SJSA1 (cell line): Measurements from ENCODE around the gene CCDC106. TPM values are rescaled to one million over a fixed set of nuclear protein-coding genes. Genes with fewer than 3 reads are reported as not detected.

Experiments
- DNase-seq, 2 experiments: peaks; one replicate each; pipeline ENCODE4 v3.0.0-alpha.2; 2015 to 2020; ENCODE audit warnings: low spot score in 2 of 2, low read depth in 1 of 2
- H3K27ac ChIP-seq: fragments of 250-450 bp; sonication (Bioruptor Pico); 2 replicates; pipeline ENCODE4 v1.5.1; 2020; ENCODE audit warnings: mild to moderate bottlenecking, moderate library complexity
- H3K27me3 ChIP-seq: fragments of 250-450 bp; sonication (Bioruptor Pico); replicated peaks from 2 replicates; pipeline ENCODE4 v1.5.1; 2020; ENCODE audit warnings: mild to moderate bottlenecking, moderate library complexity
- H3K36me3 ChIP-seq: fragments of 250-450 bp; sonication (Bioruptor Pico); 2 replicates; pipeline ENCODE4 v1.5.1; 2020; ENCODE audit warnings: mild to moderate bottlenecking
- H3K4me1 ChIP-seq: fragments of 250-450 bp; sonication (Bioruptor Pico); replicated peaks from 2 replicates; pipeline ENCODE4 v1.6.1; 2021; ENCODE audit warnings: mild to moderate bottlenecking
- H3K4me3 ChIP-seq: fragments of 250-450 bp; sonication (Bioruptor Pico); 2 replicates; pipeline ENCODE4 v1.5.1; 2020; ENCODE audit warnings: mild to moderate bottlenecking
- H3K9me3 ChIP-seq: fragments of 250-450 bp; sonication (Bioruptor Pico); replicated peaks from 2 replicates; pipeline ENCODE4 v1.5.1; 2020; ENCODE audit warnings: mild to moderate bottlenecking
- total RNA-seq: library from RNA; depleted of rRNA; stranded (reverse); fragments of >200 nt; shearing (Covaris generic); gene quantifications from 2 replicates; pipeline ENCODE4 v1.2.3, GENCODE V29; 2014

The CCDC106 gene
- total RNA-seq, 1 experiment from 2014 or later, result 6.0 TPM

DNA sequence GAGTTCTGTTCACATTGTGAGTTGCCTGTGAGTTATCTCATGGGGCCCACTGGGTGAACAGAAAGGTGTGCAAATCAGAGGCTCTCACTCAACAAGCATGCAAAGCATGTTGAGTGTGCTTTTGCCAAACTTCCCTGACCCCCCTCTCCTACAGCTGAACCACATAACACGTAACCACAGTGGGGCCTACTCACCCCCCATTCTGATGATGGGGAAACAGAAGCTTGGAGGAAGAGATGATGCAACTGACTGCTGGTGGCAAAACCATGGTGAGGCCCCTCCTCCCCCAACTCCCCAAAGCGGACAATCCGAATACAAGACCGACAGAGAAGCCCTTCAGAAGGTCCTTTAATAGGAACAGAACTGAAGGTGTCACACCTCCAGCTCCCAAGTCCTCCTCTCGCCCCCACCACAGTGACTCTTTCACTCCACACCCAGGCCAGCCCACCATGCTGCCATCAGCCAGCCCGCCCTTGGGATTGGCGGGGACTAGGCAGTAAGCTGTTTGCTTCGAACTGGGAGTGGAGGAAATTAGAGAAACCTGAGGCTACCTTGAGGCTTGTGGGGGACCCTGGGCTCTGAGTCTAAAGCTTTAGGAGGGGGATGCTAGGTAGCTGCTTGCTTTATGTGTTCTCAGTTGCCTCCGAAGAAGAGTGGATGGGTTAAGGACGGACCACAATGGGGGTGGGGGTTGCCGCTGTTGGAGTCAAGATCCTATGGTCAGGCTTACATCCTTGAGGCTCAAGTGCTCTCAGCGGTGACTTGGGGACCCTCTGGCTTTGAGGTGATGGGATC is 27.4 kb upstream of the CCDC106 start:
- Histone ChIP-seq H3K4me1 (0 out of 2 replicates have a peak, but pooled peaks cover 9% of the 10 kb centered on the region), H3K9me3 (no peaks in the 10 kb centered on the region), H3K27me3 (no peaks in the 10 kb centered on the region), H3K36me3 (peaks cover 42% of the 10 kb centered on the region), H3K4me3 (no peak overlapping the region), H3K27ac (no peak overlapping the region)
- no peak for DNase-seq

- Histone ChIP-seq H3K4me3 (no peak overlapping the region), H3K4me1 (0 out of 2 replicates have a peak, but pooled peaks cover 9% of the 10 kb centered on the region), H3K9me3 (no peaks in the 10 kb centered on the region), H3K36me3 (peaks cover 36% of the 10 kb centered on the region), H3K27ac (no peak overlapping the region), H3K27me3 (no peaks in the 10 kb centered on the region)
- DNase-seq, result no peak
Measured at GRCh38 chr19:55621205-55621672, 26.8 kb upstream of the CCDC106 start.

- no peak overlapping the region for H3K4me3 ChIP-seq
- no peaks in the 10 kb centered on the region for H3K9me3 ChIP-seq
- no peaks in the 10 kb centered on the region for H3K27me3 ChIP-seq
- H3K4me1 ChIP-seq, result 0 out of 2 replicates have a peak, but pooled peaks cover 9% of the 10 kb centered on the region
- no peak overlapping the region for H3K27ac ChIP-seq
- DNase-seq, result no peak
- H3K36me3 ChIP-seq, result peaks cover 31% of the 10 kb centered on the region
Measured at GRCh38 chr19:55621673-55622231, 26.3 kb upstream of the CCDC106 start.

- no peaks in the 10 kb centered on the region for H3K27me3 ChIP-seq
- H3K36me3 ChIP-seq, result peaks cover 28% of the 10 kb centered on the region
- H3K27ac ChIP-seq, result no peak overlapping the region
- H3K4me3 ChIP-seq, result no peak overlapping the region
- DNase-seq, result no peak
- no peaks in the 10 kb centered on the region for H3K9me3 ChIP-seq
- H3K4me1 ChIP-seq, result 0 out of 2 replicates have a peak, but pooled peaks cover 9% of the 10 kb centered on the region
Measured at GRCh38 chr19:55622242-55622969, 25.6 kb upstream of the CCDC106 start.

GRCh38 chr19:55623130-55623529 is 24.9 kb upstream of the CCDC106 start:
- 0 out of 2 replicates have a peak, but pooled peaks cover 9% of the 10 kb centered on the region for H3K4me1 ChIP-seq
- no peak overlapping the region for H3K27ac ChIP-seq
- no peaks in the 10 kb centered on the region for H3K9me3 ChIP-seq
- no peak for DNase-seq
- H3K36me3 ChIP-seq, result peaks cover 20% of the 10 kb centered on the region
- H3K27me3 ChIP-seq, result no peaks in the 10 kb centered on the region
- H3K4me3 ChIP-seq, result no peak overlapping the region

DNA sequence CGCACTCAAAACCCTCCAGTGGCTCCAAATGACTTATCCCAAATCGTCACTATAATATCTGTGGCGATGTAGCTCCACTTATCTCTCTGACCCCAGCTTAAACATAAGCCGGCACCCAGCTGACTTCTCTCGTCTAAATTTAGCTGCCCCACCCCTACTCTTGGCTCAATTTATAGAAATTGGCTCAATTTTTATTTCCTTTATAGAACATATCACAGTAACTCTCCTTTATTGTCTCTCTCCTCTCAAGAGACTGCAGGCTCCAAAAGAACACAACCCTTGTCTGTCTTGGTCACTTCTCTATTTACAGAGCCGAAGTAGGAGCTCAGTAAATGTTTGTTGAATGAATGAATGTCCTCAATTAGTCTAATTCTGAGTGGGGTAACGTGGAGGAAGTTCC is 24.5 kb upstream of the CCDC106 start:
- peak overlapping the region; percentile 55 for H3K4me3 ChIP-seq

GRCh38 chr19:55624109-55625003 is 23.7 kb upstream of the CCDC106 start, which contains the start of gene ZNF784:
Gene ZNF784 (minus strand): TSS chr19:55624566. CDS start chr19:55624561, 5 bp downstream.
- Histone ChIP-seq H3K27ac (peak within 1 kb of the TSS; percentile 78), H3K27me3 (no peaks in the 10 kb centered on the region), H3K4me3 (peak within 1 kb of the TSS; percentile 55), H3K36me3 (peaks cover 20% of the 10 kb centered on the region), H3K9me3 (no peaks in the 10 kb centered on the region), H3K4me1 (0 out of 2 replicates have a peak, but pooled peaks cover 9% of the 10 kb centered on the region)
- DNase-seq, result peak; percentile 85 to 91

More for the DNA sequence above, 24.5 kb upstream of the CCDC106 start:
- 0 out of 2 replicates have a peak, but pooled peaks cover 9% of the 10 kb centered on the region for H3K4me1 ChIP-seq
- no peaks in the 10 kb centered on the region for H3K9me3 ChIP-seq
- H3K27ac ChIP-seq, result no peak overlapping the region
- DNase-seq, result no peak
- no peaks in the 10 kb centered on the region for H3K27me3 ChIP-seq
- H3K36me3 ChIP-seq, result peaks cover 20% of the 10 kb centered on the region

- no peak for DNase-seq
- Histone ChIP-seq H3K4me3 (peak overlapping the region; percentile 55), H3K4me1 (0 out of 2 replicates have a peak, but pooled peaks cover 9% of the 10 kb centered on the region), H3K27ac (no peak overlapping the region), H3K9me3 (no peaks in the 10 kb centered on the region), H3K36me3 (peaks cover 20% of the 10 kb centered on the region), H3K27me3 (no peaks in the 10 kb centered on the region)
Measured at GRCh38 chr19:55625004-55625326, 23.0 kb upstream of the CCDC106 start.

DNA sequence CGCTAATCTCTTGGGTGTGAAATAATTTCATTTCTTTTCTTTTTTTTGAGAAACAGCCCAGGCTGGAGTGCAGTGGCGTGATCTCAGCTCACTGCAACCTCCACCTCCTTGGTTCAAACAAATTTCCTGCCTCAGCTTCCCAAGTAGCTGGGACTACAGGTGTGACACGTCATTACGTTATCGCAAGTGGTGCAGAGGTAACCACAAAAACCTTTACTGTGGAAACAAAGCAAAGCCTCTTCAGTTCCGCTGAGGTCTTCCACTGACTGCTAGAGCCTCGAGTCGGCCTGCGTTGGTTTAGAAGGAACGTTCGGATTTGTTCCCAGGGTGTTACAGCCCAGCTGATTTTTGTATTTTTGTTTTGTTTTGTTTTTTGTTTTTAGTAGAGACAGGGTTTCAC is 21.7 kb upstream of the CCDC106 start:
- H3K27ac ChIP-seq, result no peak overlapping the region
- H3K4me1 ChIP-seq, result 0 out of 2 replicates have a peak, but pooled peaks cover 9% of the 10 kb centered on the region
- no peak overlapping the region for H3K4me3 ChIP-seq
- DNase-seq, result no peak
- H3K36me3 ChIP-seq, result peaks cover 10% of the 10 kb centered on the region
- H3K9me3 ChIP-seq, result no peaks in the 10 kb centered on the region
- H3K27me3 ChIP-seq, result no peaks in the 10 kb centered on the region

DNA sequence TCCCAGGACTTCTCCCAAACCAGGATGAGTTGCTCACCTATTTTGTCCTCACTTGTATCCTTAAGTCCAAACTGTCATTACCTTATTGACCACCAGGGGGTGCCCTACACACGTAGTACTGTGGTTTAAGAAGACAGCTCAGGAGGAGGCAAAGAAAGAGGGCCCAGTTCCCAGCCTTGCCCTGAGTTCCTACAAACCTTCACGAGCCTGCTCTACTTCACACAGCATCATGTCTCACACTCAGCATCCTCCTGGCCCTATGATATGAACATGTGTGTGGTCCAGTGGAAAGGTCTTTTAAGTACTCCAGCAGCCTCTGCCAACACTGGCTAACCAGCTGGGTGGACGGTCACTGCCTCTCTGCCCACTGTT is 15.6 kb upstream of the CCDC106 start:
- Histone ChIP-seq H3K4me1 (peaks cover 11% of the 10 kb centered on the region), H3K27ac (no peak overlapping the region), H3K36me3 (peaks cover 5% of the 10 kb centered on the region), H3K9me3 (no peaks in the 10 kb centered on the region), H3K4me3 (no peak overlapping the region), H3K27me3 (no peaks in the 10 kb centered on the region)
- peak; percentile 86 to 93 for DNase-seq

DNA sequence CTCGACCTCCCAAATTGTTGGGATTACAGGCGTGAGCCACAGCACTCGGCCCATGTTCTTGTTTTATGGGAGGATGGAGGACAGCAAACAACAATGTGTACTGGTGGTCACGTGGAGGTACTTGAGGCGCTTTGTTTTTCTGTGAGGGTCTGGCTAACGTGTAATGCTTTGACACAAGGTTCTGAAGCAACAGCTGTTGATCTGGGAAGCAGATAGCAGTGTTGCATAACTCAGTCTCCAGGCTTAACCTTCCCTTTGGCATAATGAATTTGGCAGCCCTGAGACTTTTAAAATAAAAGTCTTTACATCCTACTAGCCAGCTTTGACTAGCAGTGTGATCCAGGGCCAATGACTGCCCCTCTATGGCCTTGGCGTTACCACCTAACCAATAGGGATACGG is 14.2 kb upstream of the CCDC106 start:
- Histone ChIP-seq H3K4me3 (no peak overlapping the region), H3K9me3 (no peaks in the 10 kb centered on the region), H3K36me3 (peaks cover 14% of the 10 kb centered on the region), H3K4me1 (peaks cover 11% of the 10 kb centered on the region), H3K27me3 (no peaks in the 10 kb centered on the region), H3K27ac (no peak overlapping the region)
- DNase-seq, result no peak

DNA sequence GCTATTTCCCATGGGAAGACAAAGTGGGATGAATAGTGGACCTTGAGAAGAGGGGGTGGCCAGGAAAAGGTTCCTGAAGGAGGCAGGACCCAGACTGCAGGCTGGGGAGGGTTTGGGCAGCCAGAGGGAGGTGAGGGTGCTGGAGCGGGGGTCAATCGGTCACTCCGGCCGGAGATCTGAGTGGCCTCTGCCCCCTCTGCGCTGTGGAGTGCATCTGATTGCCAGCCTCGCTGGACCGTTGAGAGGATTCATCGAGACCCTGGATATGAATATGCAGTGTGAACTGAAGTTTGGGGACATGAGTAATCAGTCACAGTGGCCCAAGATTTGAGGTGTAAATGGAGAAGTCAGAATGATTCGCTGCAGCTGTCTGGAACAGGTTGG is 12.7 kb upstream of the CCDC106 start:
- no peaks in the 10 kb centered on the region for H3K27me3 ChIP-seq
- no peak for DNase-seq
- H3K4me1 ChIP-seq, result peaks cover 22% of the 10 kb centered on the region
- peaks cover 20% of the 10 kb centered on the region for H3K36me3 ChIP-seq
- peak overlapping the region; percentile 87 for H3K27ac ChIP-seq
- H3K9me3 ChIP-seq, result no peaks in the 10 kb centered on the region
- peak overlapping the region; percentile 85 for H3K4me3 ChIP-seq

DNA sequence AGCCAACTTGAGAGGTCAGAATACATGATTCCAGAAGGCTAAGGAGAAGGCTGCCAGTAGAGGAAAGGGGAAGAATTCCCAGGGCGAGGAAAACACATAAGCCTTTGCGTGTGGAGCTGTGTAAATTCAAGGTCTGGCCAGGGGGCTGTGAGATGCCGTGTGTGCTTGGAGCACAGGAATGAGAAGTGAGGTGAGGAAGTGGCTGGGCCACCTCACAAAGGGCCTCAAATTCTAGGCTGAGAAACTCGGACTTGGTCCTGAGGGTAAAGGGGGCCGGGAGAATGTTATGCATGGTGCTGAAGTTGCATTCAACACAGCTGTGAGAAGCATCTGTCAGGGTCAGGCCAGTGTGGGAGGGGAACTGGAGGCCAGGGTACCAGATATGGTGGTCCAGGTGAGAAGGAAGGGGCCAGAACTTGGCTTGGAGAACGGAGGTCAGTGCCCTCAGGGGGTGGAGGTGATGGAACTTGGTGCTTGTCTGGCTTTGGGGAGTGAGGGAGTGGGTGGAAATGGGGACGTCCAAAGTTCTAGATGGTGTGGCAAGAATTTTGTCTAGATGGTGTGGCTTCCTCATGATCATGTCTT is 12.1 kb upstream of the CCDC106 start:
- Histone ChIP-seq H3K27ac (0 out of 2 replicates have a peak overlapping the region, but pooled peaks have one; percentile 87), H3K27me3 (no peaks in the 10 kb centered on the region), H3K4me1 (peaks cover 25% of the 10 kb centered on the region), H3K9me3 (no peaks in the 10 kb centered on the region), H3K4me3 (peak overlapping the region; percentile 85), H3K36me3 (peaks cover 20% of the 10 kb centered on the region)
- DNase-seq, result no peak
